Endodermal cell (in vitro differentiated cells): Measurements from ENCODE around the gene PTPRN2. TPM values are rescaled to one million over a fixed set of nuclear protein-coding genes. Genes with fewer than 3 reads are reported as not detected.

Experiments used
- DNase-seq: peaks from one replicate; pipeline ENCODE4 v3.0.0-alpha.2; 2017
- H3K27ac ChIP-seq: 2 replicates; pipeline ENCODE4 v1.5.1; 2013; ENCODE audit warnings: mild to moderate bottlenecking, low read depth, low read length, moderate library complexity
- H3K27me3 ChIP-seq: 2 replicates; pipeline ENCODE4 v1.6.1; 2013; ENCODE audit warnings: mild to moderate bottlenecking, low read length, moderate library complexity; ENCODE audit not compliant: insufficient read depth, control insufficient read depth, poor library complexity, severe bottlenecking
- H3K36me3 ChIP-seq: 2 replicates; pipeline ENCODE4 v1.7.0; 2013; ENCODE audit warnings: mild to moderate bottlenecking, low read length, moderate library complexity; ENCODE audit not compliant: control insufficient read depth, insufficient read depth
- H3K4me1 ChIP-seq: one replicate; pipeline ENCODE4 v1.7.0; 2013; ENCODE audit warnings: low read length; ENCODE audit not compliant: control insufficient read depth, insufficient read depth
- H3K4me3 ChIP-seq: 2 replicates; pipeline ENCODE4 v1.5.1; 2013; ENCODE audit warnings: mild to moderate bottlenecking, low read length, moderate library complexity
- H3K9ac ChIP-seq: 2 replicates; pipeline ENCODE4 v1.6.1; 2013; ENCODE audit warnings: mild to moderate bottlenecking, low read length, moderate library complexity; ENCODE audit not compliant: poor library complexity, severe bottlenecking; ENCODE audit errors: extremely low read depth
- H3K9me3 ChIP-seq: 2 replicates; pipeline ENCODE4 v1.6.1; 2013; ENCODE audit warnings: mild to moderate bottlenecking, low read length, moderate library complexity; ENCODE audit not compliant: control insufficient read depth
- H3K27ac Mint-ChIP-seq: 2 replicates; pipeline ENCODE4 v1.8.0; 2020; ENCODE audit warnings: mixed read lengths
- H3K27me3 Mint-ChIP-seq: 2 replicates; pipeline ENCODE4 v1.8.0; 2021; ENCODE audit warnings: mild to moderate bottlenecking, mixed read lengths; ENCODE audit not compliant: insufficient read depth
- H3K36me3 Mint-ChIP-seq: 2 replicates; pipeline ENCODE4 v1.8.0; 2020; ENCODE audit warnings: low read depth, mixed read lengths
- H3K4me1 Mint-ChIP-seq: 2 replicates; pipeline ENCODE4 v1.8.0; 2020; ENCODE audit warnings: mixed read lengths
- H3K4me3 Mint-ChIP-seq: 2 replicates; pipeline ENCODE4 v1.8.0; 2020; ENCODE audit warnings: mild to moderate bottlenecking, moderate library complexity, mixed read lengths
- H3K9me3 Mint-ChIP-seq: 2 replicates; pipeline ENCODE4 v1.8.0; 2020; ENCODE audit warnings: mild to moderate bottlenecking, mixed read lengths
- CTCF ChIP-seq: fragments of 200-600 bp; sonication (generic); conservative IDR thresholded peaks from 2 replicates; pipeline ENCODE4 v1.5.0; 2021; ENCODE audit warnings: antibody characterized with exemption, mild to moderate bottlenecking
- WGBS, 2 experiments: methylation state at CpG; one replicate each; pipeline versions ENCODE4 v1.1.5 to v1.1.7; 2013; ENCODE audit warnings: missing lambda C conversion rate in 2 of 2, mixed read lengths in 1 of 2; ENCODE audit not compliant: insufficient coverage in 1 of 2, insufficient read length in 1 of 2; 5-methylcytosine and 5-hydroxymethylcytosine counted together
- total RNA-seq, 2 donors: library from RNA; stranded (reverse); fragmentation: NEBNext Ultra II Directional in 1 of 2; extraction: Animal tissue kit (Norgen Biotek cat#: 25700) in 1 of 2; gene quantifications; 2 replicates in 1 of 2; 3 replicates in 1 of 2; pipeline ENCODE4 v1.2.1, GENCODE V29; 2021

Gene PTPRN2
- total RNA-seq, 2 donors from 2014 or later = 0.69 to 1.2 TPM

- no peak for DNase-seq
- H3K36me3 ChIP-seq = no peaks in the 10 kb centered on the region
- H3K27ac ChIP-seq = no peak overlapping the region
- H3K4me1 ChIP-seq = no peaks in the 10 kb centered on the region
- WGBS, 2 experiments = 91 to 93% methylated on average over 10 to 21 of the region's 30 CpGs
- Mint-ChIP-seq H3K4me1 (peaks cover 2% of the 10 kb centered on the region), H3K36me3 (no peaks in the 10 kb centered on the region), H3K27ac (no peak overlapping the region), H3K9me3 (peaks cover 10% of the 10 kb centered on the region), H3K4me3 (no peak overlapping the region), H3K27me3 (peaks cover 9% of the 10 kb centered on the region)
- H3K9me3 ChIP-seq = peaks cover 63% of the 10 kb centered on the region
- no peak for TF ChIP-seq CTCF
- H3K9ac ChIP-seq = no peak overlapping the region
- H3K27me3 ChIP-seq = no peaks in the 10 kb centered on the region
- H3K4me3 ChIP-seq = no peak overlapping the region
Measured at GRCh38 chr7:157873181-157873580, 714.4 kb downstream of the PTPRN2 start.

DNA sequence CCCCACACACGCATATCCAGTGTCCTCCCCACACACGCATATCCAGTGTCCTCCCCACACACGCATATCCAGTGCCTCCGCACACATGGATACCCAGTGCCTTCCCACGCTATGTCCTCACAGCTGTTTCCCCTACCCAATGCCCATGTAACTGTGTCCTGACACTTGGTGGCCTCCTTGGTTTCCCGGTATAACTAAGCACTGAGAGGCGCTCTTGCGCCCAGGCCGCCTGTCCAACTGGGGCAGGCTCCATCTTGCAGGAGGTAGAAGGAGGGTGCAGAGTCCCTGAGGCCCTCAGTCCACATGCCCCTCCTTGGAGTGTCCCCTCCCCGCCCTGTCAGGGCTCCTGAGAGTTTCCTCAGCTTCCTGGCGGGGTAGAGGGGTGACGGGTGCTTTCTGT is 715.2 kb downstream of the PTPRN2 start:
- peaks cover 70% of the 10 kb centered on the region for H3K9me3 ChIP-seq
- H3K27ac ChIP-seq = no peak overlapping the region
- Mint-ChIP-seq H3K4me1 (peaks cover 2% of the 10 kb centered on the region), H3K9me3 (peaks cover 14% of the 10 kb centered on the region), H3K27ac (no peak overlapping the region), H3K27me3 (peaks cover 6% of the 10 kb centered on the region), H3K36me3 (no peaks in the 10 kb centered on the region), H3K4me3 (no peak overlapping the region)
- no peak overlapping the region for H3K9ac ChIP-seq
- DNase-seq = no peak
- H3K36me3 ChIP-seq = no peaks in the 10 kb centered on the region
- no peaks in the 10 kb centered on the region for H3K4me1 ChIP-seq
- TF ChIP-seq CTCF = no peak
- no peaks in the 10 kb centered on the region for H3K27me3 ChIP-seq
- WGBS, 2 experiments = 78 to 91% methylated on average over 6 to 12 of the region's 12 CpGs
- no peak overlapping the region for H3K4me3 ChIP-seq

- TF ChIP-seq CTCF = no peak
- H3K4me1 Mint-ChIP-seq = peaks cover 2% of the 10 kb centered on the region
- H3K27me3 ChIP-seq = no peaks in the 10 kb centered on the region
- H3K4me3 Mint-ChIP-seq = no peak overlapping the region
- H3K36me3 Mint-ChIP-seq = no peaks in the 10 kb centered on the region
- peaks cover 15% of the 10 kb centered on the region for H3K9me3 Mint-ChIP-seq
- H3K36me3 ChIP-seq = no peaks in the 10 kb centered on the region
- H3K9me3 ChIP-seq = peaks cover 72% of the 10 kb centered on the region
- H3K4me3 ChIP-seq = no peak overlapping the region
- no peak overlapping the region for H3K9ac ChIP-seq
- H3K4me1 ChIP-seq = no peaks in the 10 kb centered on the region
- no peak overlapping the region for H3K27ac Mint-ChIP-seq
- no peak overlapping the region for H3K27ac ChIP-seq
- 37 to 81% methylated on average over 2 to 4 of the region's 4 CpGs for WGBS, 2 experiments
- DNase-seq = no peak
- peaks cover 6% of the 10 kb centered on the region for H3K27me3 Mint-ChIP-seq
Measured at GRCh38 chr7:157871681-157872080, 715.9 kb downstream of the PTPRN2 start.
